ENCODE results near the gene CCL17.
"Not testable (repeated sequence)": the region's sequence is repeated elsewhere in the genome, so short reads cannot be mapped to it uniquely, and the experiment has no call there.

Gene CCL17

GRCh38 chr16:57395026-57395425, 9.5 kb upstream of the CCL17 start:
- no peak for DNase-seq
- no peak overlapping the region for H3K4me3 ChIP-seq
- H3K36me3 ChIP-seq: no peaks in the 10 kb centered on the region
- intact Hi-C loops (cut with DNase I; ENCODE audit: low total_unique reads): no loop called here
- H3K9me3 ChIP-seq: no peaks in the 10 kb centered on the region
- no peak overlapping the region for H3K27ac ChIP-seq
- TF ChIP-seq, protein P1, sequence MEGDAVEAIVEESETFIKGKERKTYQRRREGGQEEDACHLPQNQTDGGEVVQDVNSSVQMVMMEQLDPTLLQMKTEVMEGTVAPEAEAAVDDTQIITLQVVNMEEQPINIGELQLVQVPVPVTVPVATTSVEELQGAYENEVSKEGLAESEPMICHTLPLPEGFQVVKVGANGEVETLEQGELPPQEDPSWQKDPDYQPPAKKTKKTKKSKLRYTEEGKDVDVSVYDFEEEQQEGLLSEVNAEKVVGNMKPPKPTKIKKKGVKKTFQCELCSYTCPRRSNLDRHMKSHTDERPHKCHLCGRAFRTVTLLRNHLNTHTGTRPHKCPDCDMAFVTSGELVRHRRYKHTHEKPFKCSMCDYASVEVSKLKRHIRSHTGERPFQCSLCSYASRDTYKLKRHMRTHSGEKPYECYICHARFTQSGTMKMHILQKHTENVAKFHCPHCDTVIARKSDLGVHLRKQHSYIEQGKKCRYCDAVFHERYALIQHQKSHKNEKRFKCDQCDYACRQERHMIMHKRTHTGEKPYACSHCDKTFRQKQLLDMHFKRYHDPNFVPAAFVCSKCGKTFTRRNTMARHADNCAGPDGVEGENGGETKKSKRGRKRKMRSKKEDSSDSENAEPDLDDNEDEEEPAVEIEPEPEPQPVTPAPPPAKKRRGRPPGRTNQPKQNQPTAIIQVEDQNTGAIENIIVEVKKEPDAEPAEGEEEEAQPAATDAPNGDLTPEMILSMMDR (IDR thresholded peaks at IDR 0.05): no peak
- peaks cover 0 to 17% (median 3%) of the 10 kb centered on the region in 4 donors for H3K4me1 ChIP-seq
- no peaks in the 10 kb centered on the region for H3K27me3 ChIP-seq

- Histone ChIP-seq H3K27ac (no peak overlapping the region), H3K4me3 (no peak overlapping the region), H3K9me3 (no peaks in the 10 kb centered on the region), H3K36me3 (no peaks in the 10 kb centered on the region), H3K27me3 (no peaks in the 10 kb centered on the region), H3K4me1 (peaks cover 0 to 10% (median 0%) of the 10 kb centered on the region in 4 donors)
- no peak for DNase-seq
- intact Hi-C loops (cut with DNase I; ENCODE audit: low total_unique reads): no loop called here
- TF ChIP-seq, protein P1 (IDR thresholded peaks at IDR 0.05): no peak
Measured at GRCh38 chr16:57396786-57397185, 7.8 kb upstream of the CCL17 start.

- intact Hi-C loops (cut with DNase I; ENCODE audit: low total_unique reads); H3K27ac ChIP-seq; H3K4me3 ChIP-seq; H3K4me1 ChIP-seq; DNase-seq; H3K36me3 ChIP-seq; H3K27me3 ChIP-seq; H3K9me3 ChIP-seq: not testable (repeated sequence)
Measured at GRCh38 chr16:57397493-57397892, 7.1 kb upstream of the CCL17 start.

DNA sequence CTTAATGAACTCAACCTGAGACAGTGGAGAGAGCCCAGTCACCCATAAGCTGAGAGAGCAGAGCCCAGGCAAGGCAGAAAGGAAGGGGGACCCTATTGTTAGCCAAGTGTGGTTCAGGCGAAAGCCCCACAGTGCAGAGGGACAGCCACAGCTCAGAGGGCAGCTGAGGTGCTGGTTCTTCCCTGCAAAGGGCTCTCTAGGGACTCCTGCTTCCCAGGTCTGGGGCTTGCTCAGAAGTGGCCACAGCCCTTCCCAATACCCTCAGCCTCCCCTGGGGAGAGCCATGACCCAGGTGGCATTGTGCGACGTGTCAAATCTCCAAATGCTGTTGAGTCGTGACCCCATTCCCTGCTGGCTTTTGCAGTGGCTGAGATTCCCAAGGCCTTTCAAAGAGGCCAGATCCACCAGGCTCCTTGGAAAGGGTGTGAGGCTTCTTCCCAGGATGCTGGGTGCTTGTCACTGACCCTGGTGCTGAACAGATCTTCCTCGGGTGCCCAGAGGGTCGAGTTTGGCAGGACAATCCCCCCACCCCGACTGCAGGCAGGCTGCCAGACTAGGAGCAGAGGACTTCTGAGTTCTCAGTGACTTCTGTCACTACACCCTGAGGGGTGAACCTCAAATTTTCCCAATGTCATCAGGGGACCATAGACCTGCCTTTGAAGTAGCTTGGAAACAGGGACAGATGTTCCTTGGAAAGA, 2.5 kb upstream of the CCL17 start:
- Histone ChIP-seq H3K4me3 (no peak overlapping the region), H3K9me3 (no peaks in the 10 kb centered on the region)

GRCh38 chr16:57405097-57405496, 530 bp downstream of the CCL17 start:
- no peak for DNase-seq

More for the DNA sequence above, 2.5 kb upstream of the CCL17 start:
- H3K27ac ChIP-seq: no peak overlapping the region
- intact Hi-C loops (cut with DNase I; ENCODE audit: low total_unique reads): no loop called here
- peaks cover 0 to 9% (median 2%) of the 10 kb centered on the region in 4 donors for H3K4me1 ChIP-seq
- no peak for DNase-seq
- no peaks in the 10 kb centered on the region for H3K36me3 ChIP-seq
- TF ChIP-seq, protein P1 (IDR thresholded peaks at IDR 0.05): no peak
- no peaks in the 10 kb centered on the region for H3K27me3 ChIP-seq

GRCh38 chr16:57406881-57407280, 2.3 kb downstream of the CCL17 start:
- TF ChIP-seq, protein P1 (IDR thresholded peaks at IDR 0.05): no peak
- no peak overlapping the region for H3K27ac ChIP-seq
- intact Hi-C loops (cut with DNase I; ENCODE audit: low total_unique reads): no loop called here
- no peaks in the 10 kb centered on the region for H3K36me3 ChIP-seq
- peaks cover 0 to 13% (median 4%) of the 10 kb centered on the region in 4 donors for H3K4me1 ChIP-seq
- H3K4me3 ChIP-seq: no peak overlapping the region
- H3K9me3 ChIP-seq: no peaks in the 10 kb centered on the region
- no peak for DNase-seq
- H3K27me3 ChIP-seq: no peaks in the 10 kb centered on the region

More at GRCh38 chr16:57405097-57405496, 530 bp downstream of the CCL17 start:
- H3K36me3 ChIP-seq: no peaks in the 10 kb centered on the region
- intact Hi-C loops (cut with DNase I; ENCODE audit: low total_unique reads): no loop called here
- no peak overlapping the region for H3K4me3 ChIP-seq
- no peaks in the 10 kb centered on the region for H3K9me3 ChIP-seq
- H3K27me3 ChIP-seq: no peaks in the 10 kb centered on the region
- H3K27ac ChIP-seq: no peak overlapping the region
- TF ChIP-seq, protein P1 (IDR thresholded peaks at IDR 0.05): no peak
- peaks cover 0 to 9% (median 4%) of the 10 kb centered on the region in 4 donors for H3K4me1 ChIP-seq
